NCI-H1048 (cell line): ENCODE measurements around the gene SLC25A26.
"Not testable (repeated sequence)": the region's sequence is repeated elsewhere in the genome, so short reads cannot be mapped to it uniquely, and the experiment has no call there.

Source experiments
- DNase-seq: peaks from one replicate; lab custom pipeline; 2025; lab: John Stamatoyannopoulos, UW

Gene SLC25A26, protein sequence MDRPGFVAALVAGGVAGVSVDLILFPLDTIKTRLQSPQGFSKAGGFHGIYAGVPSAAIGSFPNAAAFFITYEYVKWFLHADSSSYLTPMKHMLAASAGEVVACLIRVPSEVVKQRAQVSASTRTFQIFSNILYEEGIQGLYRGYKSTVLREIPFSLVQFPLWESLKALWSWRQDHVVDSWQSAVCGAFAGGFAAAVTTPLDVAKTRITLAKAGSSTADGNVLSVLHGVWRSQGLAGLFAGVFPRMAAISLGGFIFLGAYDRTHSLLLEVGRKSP

DNA sequence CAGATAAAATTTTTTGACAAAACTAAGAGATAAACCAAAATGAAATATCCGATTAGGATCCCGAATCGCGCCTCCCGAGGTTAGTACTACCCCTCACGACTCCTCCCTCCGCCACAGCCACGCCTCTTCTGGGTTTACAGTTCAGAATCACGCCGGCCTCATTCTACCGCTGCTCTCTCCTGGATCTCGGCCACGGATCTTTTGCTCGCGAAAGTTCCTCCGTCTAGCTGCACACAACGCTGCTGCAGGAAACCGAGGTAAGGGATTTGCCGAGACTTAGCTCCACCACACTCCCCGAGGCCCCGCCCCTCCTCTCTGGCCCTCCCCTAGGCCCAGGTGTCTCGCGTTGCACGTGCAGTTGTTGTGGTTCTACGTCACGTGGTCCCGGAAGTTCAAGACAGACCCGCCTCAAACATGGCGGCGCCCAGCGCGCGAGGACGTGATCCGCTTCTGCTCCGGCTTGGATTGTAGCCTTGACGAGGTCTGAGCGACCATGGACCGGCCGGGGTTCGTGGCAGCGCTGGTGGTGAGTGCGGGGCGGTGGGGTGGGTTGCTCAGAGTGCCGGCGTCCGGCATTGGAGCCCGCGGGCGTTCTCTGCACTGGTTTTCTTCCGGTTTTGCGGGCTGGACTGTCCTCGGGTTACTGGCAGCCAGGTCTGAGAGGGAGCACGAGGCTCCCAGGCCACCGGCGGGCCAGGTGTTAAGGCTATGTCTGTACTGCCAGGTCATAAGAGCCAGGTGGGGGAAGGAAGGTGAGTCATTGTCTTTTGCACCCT is at the start of gene SLC25A26:
SLC25A26 (plus strand) TSS at position 400 of the 776 bp plus-strand sequence; CDS start at position 494, 94 bp downstream.
- DNase-seq = peak; percentile 90

GRCh38 chr3:66172394-66172793 is 48.4 kb upstream of the SLC25A26 start:
- no peak for DNase-seq

DNA sequence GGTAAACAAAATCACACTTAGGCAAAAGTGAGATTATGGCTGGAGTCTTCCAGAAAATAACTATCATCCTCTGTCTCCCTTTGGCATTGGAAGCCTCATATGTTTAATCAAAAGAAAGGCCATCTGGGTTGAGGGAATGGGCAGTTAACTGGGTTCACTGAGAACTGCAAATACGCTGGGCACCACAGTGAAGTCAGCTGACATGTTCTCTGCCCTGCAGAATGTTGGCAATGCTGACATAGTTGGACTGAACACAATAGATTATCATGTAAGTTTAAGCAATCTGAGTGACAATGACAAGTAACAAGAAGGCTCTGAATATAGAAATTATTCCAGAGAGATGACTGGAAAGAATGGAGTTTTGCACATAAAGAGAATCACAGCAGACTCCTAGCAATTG is 43.8 kb upstream of the SLC25A26 start:
- DNase-seq = no peak

DNA sequence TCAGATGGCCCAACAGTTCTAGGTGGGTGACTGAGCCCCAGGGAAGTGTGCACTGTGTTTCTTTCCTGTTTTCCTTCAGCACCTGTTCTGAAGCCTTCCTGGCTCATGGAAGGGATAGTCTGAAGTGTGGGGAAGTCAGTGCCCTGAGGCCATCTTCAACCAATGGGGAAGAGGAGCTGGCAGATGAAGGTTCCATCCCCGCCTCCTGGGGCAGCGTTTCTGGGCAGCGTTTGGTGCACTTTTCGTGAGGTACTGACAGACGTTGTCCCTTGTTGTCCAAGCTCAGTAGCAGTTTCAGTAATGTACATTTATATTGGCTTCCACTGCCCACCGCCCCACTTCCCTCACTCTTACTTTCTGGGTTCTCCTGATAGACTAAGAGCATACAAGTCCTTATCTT is 42.6 kb upstream of the SLC25A26 start:
- no peak for DNase-seq

GRCh38 chr3:66179793-66180192 is 41.0 kb upstream of the SLC25A26 start:
- no peak for DNase-seq

DNA sequence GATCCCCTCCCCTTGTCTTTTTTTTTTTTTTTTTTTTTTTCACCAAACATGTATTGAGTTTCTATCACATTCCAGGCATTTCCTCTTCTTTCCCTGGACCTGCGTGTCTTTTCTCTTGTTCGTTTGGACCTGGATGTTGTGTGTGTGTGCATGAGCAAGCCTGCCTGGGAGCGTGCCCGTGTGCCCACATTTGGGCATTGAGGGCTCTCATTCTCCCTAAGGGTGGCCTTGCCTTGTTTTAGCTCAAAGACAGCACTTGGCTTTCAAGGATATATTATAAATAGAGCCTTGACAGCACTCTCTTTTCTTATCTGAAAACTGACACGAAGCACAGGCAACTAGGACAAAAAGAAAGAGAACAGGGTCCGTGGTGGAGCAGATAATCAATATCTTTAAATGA is 39.0 kb upstream of the SLC25A26 start:
- no peak for DNase-seq

DNA sequence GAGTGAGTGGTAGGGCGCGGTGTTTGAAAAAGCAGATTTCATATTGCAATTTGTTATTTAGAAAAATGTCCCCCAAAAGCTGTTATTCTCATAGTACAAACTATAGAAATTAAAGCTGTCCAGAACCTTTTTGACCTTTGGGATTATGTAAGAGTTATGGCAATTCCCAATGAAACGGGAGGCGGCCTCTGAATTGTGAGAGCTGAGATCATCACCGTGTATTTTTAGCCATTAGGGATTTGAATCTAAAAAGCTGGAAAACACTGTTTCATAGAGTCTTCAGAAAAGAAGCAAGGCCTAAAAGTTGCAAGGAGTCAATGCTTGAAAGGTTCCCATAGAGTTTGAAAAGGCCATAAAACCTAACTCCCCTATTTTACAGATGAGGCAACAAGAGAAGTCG is 38.6 kb upstream of the SLC25A26 start:
- no peak for DNase-seq

- DNase-seq = no peak
Observed at GRCh38 chr3:66186545-66186944, 34.3 kb upstream of the SLC25A26 start.

DNA sequence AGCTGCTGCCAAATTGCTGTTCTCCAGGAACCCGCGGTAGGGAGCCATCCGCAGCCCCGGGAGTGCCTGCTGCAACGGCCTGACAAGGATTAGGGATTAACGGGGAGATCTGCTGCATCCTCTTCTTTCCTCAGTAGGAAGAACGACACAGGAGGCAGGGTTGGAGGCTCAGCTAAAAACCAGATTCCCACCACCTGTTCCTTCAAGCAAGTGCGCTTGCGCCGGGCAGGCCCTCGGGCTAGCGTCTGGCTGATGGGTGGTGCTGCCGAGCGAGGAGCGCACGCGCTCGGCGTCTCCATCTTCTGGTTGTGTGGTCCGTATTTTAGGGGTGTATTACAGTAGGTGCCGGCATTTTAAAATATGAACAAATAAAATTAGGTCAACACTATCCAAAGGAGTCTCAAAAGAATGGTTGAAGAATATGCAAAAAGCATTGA is 25.4 kb upstream of the SLC25A26 start:
- DNase-seq = no peak

DNA sequence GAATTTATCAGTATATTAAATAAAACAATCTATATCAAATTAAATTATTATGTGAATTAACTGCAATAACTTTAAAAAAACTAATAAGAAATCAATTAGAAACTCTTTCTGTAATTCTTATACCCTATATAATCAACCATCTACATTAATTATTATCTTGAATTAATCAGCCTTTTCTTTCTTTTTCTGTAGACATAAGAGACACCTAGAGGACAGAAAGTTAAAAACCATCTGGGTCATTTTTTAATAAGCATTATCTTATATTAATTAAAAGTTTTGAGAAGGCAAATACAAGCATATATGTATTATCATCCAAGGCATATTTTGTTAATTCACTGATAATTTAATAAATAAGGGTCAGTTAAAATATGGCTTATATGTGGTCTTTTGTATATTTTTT is 24.2 kb upstream of the SLC25A26 start:
- DNase-seq = no peak

DNA sequence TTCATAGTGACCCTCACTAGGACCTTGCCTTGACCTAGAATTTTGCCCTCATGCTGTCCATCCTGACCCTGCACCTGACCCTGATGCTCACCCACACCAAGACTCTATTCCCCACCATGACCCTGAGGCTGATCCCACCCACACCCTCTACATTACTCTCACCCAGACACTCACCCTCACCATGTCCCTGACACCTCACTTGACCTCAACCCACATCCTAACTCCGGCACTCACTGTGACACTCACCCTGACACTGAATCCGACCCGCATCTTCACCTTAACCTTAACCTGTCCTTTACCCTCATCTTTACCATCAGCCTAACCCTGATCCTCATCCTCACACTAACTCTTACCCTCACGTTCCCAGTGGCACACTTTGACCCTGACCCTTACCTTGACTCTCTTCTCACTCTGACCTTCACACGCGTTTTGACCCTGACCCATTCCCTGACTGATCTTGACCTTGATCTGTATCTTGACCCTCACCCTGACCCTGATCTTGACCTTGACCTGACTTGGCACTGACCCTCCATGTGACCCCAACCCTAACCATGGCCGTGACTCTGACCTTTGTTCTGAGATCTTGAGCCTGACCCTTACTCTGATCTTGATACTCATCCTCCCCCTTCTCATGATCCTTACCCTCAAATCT is 22.2 kb upstream of the SLC25A26 start:
- no peak for DNase-seq

DNA sequence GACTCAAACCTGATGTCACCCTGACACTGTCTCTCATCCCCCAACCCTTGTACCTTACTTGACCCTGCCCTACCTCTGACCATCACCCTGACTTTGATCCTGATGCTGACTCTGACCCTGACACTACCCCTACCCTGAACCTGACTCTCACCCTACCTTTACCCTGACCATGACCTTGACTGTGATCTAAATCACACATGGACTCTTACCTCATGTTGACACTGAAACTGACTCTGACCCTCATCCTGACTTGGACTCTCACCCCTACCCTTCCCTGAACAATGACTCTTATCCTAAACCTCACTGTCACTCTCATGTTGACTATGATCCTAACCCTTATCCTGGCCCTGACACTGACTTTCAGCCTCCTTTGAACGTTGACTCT is 21.7 kb upstream of the SLC25A26 start:
- DNase-seq = no peak

- no peak for DNase-seq
Observed at GRCh38 chr3:66200147-66200546, 20.7 kb upstream of the SLC25A26 start.

- DNase-seq = no peak
Observed at GRCh38 chr3:66200786-66201185, 20.0 kb upstream of the SLC25A26 start.

GRCh38 chr3:66203275-66203674 is 17.5 kb upstream of the SLC25A26 start:
- DNase-seq = no peak

- no peak for DNase-seq
Observed at GRCh38 chr3:66206806-66207205, 14.0 kb upstream of the SLC25A26 start.

- DNase-seq = no peak
Observed at GRCh38 chr3:66208189-66208588, 12.6 kb upstream of the SLC25A26 start.

GRCh38 chr3:66210687-66211295 is 10.0 kb upstream of the SLC25A26 start:
- DNase-seq = no peak

GRCh38 chr3:66211779-66212178 is 9.0 kb upstream of the SLC25A26 start:
- DNase-seq = no peak

- DNase-seq = no peak
Observed at GRCh38 chr3:66215106-66215505, 5.7 kb upstream of the SLC25A26 start.

DNA sequence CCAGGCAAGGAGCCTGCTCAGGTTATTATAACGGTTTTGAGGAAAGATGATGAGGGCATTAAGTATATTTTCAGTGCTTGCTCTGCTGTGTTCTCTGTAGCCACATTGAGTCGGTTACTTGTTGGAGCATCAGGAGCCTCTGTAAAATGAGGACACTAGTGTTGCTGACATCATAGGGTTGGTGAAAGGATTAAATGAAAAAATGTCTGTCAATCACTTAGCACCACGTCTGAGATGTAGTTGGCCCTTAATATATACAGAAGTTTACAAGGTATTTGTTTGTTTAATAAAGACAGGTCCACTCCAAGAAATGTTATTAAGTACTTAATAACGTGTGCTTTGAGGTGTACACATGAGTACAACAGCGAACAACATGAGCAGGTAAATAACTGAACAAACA is 735 bp upstream of the SLC25A26 start:
- DNase-seq = no peak

DNA sequence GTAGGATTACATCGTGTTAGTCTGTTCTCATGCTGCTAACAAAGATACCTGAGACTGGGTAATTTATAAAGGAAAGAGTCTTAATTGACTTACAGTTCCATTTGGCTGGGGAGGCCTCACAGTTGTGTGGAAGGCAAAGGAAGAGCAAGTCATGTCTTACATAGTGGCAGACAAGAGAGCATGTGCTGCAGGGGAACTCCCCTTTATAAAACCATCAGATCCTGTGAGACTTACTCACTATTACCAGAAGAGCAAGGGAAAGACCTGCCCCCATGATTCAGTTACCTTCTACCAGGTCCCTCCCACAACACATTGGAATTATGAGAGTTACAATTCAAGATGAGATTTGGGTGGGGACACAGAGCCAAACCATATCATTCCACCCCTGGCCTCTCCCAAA is 3.4 kb downstream of the SLC25A26 start:
- no peak for DNase-seq

- not testable (repeated sequence) for DNase-seq
Observed at GRCh38 chr3:66226093-66226492, 5.3 kb downstream of the SLC25A26 start.
